HG02885 (cell line): ENCODE results near the gene SEPTIN7.

Experiments used
- ATAC-seq: cut with Tn5 transposase; IDR thresholded peaks from one replicate; pipeline ENCODE4 v1.9.1; 2021; ENCODE audit warnings: mild to moderate bottlenecking; ENCODE audit not compliant: unreplicated experiment, poor library complexity

The SEPTIN7 gene

DNA sequence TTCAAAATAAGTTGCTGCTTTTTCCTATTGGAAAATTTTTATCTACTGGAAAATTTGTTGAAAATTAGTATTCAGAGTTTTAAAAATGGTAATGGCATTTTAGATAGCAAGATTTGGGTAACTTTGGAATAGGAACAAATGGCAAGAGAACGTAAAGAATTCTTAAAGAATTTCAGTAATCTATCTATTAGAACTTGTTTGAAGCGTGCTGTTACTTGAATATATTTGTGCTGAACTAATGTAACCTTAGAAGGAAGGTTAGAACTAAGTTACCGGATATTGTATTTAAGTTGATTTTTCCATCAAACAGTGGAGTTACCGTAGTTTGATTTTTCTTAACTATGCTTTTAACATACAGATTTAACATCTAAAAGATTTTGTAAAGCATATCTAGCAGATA, 25.9 kb downstream of the SEPTIN7 start:
- no peak for ATAC-seq

DNA sequence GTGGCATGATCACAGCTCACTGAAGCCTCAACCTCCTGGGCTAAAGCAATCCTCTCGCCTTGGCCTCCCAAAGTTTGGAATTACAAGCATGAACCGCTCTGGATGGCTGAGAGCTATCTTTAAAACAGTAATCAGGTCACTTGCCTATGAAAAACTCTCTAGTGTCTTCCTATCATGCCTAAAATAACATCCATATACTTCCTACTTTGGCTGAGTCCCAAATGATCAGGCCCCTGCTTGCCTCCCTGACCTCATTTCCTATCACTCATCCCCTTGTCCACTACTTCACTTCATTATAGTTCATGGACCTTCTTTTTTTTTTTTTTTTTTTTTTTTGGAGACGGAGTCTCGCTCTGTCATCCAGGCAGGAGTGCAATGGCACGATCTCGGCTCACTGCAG, 28.0 kb downstream of the SEPTIN7 start:
- ATAC-seq: no peak

DNA sequence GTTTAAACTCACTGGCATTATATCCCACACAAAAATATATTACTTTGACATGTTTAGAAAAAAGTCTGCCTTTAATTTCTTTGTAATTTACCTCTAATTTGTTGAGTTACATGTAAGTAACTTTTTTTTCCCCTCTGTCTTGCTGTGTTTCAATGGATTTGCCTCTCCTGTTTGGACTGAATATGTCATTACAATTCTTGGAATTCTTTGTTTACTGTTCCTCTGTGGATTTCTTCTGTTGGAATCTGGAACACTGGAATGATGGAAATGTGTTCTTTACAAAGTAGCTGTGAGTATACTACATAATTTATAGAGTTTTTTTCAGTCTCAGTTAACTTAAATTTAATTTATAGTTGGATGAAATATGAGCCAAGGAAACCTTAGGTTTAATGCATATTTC, 30.4 kb downstream of the SEPTIN7 start:
- ATAC-seq: no peak

DNA sequence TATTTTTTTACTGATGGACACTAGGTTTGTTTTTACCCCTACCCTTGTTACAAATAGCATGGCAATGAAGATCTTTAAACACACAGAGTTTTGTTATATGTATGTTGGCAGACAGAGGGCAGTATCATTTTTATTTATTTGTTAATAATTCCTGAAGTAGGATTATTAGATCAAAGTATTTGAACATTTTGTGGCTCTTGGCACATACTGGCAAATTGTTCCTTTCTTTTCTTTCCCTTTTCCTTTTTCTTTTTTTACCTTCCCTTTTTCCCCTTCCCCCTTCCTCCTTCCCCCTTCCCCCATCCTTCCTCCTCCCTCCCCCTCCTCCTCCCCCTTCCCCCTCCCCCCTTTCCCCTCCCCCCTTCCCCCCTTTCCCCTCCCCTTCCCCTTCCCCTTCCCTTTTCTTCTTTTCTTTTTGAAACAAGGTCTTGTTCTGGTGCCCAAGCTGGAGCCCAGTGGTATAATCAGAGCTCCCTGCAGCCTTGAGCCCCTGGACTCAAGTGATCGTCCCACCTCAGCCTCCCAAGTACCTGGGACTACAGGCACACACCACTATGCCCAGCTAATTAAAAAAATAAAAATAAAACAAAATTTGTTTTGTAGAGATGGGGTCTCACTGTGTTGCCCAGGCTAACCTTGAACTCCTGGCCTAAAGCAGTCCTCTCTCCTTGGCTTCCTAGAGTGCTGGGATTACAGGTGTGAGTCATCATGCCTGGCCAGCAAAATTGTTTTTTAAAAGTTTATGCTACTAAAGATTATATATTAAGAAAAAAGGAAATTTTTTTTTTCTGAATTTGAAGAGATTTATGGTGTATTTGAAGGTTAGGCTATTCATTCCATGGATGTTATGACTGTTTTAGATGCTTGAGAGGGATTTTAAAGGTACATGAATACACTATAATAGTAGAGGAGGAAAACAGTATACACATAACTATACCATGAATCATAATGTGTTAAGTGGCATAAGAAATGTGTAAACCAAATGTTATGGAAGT, 39.3 kb downstream of the SEPTIN7 start:
- ATAC-seq: no peak

DNA sequence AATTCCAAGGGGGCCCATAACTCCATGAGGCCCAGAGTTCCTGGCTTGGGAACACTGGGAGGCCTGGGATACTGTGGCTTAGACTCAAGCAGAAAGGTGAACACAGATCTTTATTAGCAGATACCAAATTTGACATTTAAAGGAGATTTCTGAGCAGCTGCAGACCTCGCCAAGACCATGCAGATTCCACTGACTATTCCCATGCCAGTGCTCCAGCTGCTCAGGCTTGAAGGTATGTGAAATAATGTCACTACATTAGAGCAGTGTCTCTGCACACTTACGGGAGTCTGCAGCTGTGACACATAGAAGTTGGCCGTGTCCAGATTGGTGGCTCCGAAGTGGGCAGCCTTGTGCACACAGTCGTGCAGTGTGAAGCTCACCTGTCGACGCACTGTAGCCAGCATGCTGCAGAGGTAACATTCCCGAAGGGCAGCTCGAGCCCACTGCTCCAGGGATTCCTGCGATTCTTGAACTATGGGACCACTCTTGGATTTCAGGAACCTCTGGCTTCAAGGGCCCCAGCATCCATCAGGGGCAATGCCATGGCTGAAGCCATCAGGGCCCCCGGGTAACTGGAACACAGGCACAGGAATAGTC, 46.1 kb downstream of the SEPTIN7 start:
- ATAC-seq: no peak

DNA sequence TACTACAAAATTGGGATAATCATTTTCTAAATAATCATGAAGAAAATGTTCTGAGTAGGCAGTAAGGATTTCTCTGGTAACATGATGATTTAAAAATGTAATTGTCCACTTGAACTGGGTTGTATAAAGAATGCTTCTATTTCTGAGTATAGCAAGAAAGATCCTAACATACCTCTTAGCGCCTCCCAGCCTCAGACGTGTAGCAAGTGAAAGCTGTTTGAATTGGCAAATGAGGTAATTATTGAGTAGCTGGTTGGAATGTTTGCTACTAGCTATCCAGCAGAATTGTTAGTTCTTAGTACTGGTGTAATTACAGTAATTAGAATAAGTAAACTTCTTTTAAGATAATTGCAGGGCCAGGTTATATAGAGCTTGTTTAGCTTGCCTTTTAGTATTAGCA, 47.9 kb downstream of the SEPTIN7 start:
- no peak for ATAC-seq

DNA sequence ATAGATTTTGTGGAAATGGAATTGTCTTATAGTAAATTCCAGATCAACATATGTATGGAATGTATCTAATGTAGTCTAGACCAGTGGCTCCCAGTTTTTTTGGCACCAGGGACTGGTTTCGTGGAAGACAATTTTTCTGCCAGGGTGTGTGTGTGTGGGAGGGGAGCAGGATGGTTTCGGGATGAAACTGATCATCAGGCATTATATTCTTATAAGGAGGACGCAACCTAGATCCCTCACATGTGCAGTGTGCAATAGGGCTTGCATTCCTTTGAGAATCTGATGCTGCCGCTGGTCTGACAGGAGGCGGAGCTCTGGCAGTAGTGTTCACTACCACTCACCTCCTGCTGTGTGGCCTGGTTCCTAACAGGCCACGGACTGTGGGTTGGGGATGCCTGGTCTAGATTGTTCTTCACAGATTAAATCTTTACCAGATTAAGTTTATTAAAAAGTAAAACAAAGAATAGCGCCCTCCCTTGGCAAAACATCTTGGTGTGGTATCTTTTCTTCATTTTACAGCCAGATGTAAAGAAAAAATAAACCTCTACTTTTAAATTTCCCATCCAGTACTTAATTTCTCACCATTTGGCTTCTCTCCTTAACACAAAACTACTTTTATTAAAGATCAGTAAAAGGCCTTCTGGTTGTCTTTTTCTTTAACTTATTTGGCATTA, 48.4 kb downstream of the SEPTIN7 start:
- ATAC-seq: no peak

DNA sequence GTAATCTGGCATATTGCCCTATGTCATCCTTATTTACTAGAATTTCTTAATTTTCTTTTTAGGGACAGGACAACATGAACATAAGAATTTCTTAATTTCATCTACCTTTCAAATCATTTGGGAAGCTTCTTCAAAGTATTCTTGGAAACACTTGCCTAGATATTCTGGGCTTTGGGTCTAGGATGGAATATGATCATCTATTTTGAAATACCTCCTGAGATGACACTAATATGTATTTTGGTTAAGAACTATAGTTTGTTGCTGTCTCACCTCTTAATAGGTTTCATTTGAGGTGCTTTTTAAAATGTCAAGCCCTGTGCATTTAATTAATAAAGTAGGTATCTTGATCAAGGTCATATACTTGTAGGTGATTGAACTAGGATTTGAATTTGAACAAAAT, 49.1 kb downstream of the SEPTIN7 start:
- no peak for ATAC-seq
